ENCODE data around the gene IKBKE.
A peak's percentile ranks its signal among the peaks of the same experiment; 100 is the strongest.

Gene IKBKE

DNA sequence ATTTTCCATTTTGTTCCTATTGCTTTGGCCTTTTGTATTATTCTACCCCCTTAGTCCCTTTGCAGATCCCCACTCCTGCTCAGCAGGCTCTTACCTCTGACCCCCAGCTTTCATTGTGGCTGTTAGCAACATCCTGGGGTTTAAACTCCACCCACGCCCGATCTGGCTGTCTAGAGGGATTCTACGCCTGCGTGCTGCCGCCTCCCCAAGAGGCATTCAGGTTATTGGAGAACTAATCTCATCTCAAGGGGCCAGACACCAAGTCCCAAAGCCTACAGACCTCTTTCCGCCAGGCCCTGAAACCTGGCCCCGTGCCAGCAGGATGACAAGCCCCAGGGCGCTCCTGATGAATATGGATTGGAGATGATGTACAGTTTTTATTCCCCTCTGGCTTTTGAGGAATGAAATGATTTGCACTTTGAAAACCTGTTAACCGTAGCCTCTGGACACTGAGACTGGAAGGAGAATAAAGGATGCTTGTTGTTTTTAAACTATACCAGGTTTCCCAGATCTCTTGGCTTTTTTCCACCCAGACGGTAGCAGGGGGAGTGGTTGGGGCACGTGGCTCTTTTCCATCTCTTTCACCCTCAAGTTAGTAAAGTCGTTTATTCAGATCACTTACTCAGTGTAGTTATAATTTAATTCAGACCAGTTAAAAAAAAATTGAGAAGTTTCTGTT, 14.5 kb upstream of the IKBKE start:
- peak; percentile 71 to 99 (median 87) for DNase-seq

DNA sequence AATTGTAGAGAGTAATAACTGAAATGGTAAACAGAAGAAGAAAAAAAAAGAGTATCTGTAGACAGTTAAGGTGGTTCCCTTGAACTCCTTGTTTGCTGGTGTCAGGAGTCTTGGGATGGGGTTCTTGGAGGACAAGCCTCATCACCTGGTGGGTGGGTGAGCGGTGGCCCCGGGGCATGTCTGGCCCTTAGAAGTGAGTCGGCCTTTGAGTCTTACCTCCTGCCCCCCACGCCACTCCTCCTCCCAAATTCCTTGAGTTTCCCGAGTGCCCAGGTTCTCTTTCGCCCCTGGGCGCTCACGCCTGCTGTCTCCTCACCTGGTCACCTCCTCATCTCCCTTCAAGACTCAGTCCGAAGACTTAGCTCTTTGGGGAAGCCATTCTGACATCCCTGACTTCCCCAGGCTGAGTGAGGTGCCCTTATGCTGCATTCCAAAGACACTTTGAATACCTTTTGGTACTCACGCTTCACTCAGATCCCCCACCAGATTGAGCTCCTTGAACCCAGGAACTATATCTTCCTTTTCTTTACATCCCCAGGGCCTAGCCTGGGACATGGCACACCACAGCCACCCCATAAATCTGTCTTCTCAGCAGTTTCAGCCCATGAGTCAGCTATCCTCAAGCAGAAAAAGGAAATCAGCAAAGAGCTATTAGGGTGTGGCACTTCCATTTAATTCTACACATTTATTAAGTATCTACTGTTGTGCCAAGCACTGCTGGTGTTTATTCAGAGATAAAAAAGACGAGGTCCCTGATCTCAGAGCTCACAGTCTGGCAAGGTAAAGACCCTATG, 13.5 kb upstream of the IKBKE start:
- no peak for DNase-seq

DNA sequence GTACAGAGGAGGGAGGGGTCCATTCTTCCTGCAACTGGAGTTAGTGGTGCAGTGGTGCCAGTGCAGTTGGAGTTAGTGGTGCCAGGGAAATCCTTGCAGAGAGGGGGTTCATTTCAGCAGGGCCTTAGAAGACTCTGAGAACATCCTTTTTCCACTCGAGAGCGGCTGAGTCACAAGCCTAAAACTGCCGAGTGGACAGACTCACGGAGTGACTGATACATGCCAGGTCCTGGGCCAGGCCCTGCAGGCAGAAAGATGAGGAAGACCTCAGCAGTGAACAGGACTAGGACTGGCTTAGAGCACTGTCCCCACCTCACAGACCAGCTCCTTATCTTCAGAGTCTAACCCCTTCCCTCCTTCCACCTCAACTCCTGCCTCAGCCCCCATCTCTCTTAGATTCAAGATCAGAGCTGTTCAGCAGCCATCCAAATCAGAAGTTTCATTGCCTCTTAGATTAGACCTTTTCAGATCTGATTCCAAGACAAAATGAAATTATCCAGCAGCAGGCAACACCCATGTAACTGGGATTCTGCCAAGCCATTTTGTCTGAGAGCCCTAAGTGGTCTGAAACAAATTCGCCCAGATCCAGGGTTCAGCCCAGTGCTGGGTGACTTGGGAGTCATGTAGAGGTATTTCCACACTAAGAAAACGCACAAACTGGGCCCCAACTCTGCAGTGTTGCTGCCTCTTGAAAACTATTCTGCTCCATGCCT, 12.7 kb upstream of the IKBKE start:
- no peak for DNase-seq

DNA sequence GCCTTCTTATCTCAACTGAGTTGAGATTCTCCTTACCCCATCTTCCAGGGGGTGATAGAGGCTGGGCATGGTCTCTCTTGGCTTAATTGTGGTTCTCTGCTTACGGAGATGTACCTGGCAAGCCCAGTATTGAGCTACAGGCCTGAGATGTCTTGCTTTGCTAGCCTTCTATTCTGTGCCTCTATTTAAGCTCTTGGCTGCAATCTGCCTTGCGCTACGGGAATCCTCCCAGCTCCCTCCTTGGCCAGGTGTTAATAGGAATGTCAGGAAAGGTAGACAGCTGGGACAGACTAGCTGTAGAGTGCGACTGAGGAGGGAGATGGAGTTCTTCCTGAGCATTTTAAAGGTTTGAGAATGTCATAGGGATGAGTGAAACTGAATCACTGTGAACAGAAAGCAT, 10.6 kb upstream of the IKBKE start:
- no peak for DNase-seq

DNA sequence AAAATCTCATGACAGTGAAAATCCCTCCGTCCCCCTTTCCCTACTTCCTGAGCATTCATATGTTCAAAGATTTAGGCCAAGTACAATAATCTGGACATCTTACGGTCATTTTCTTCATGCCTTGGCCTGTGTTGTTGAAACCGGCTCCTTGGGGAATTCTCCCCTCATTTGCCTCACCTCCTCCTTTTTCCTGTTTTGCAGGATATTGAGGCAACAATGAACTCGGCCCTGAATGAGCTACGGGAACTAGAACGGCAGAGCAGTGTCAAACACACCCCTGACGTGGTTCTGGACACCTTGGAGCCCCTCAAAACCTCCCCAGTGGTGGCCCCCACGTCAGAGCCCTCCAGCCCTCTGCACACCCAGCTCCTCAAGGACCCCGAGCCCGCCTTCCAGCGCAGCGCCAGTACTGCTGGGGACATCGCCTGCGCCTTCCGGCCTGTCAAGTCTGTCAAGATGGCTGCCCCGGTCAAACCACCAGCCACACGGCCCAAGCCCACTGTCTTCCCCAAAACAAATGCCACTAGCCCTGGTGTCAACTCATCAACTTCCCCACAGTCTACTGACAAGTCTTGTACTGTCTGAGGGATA, 9.3 kb upstream of the IKBKE start:
- DNase-seq: no peak

DNA sequence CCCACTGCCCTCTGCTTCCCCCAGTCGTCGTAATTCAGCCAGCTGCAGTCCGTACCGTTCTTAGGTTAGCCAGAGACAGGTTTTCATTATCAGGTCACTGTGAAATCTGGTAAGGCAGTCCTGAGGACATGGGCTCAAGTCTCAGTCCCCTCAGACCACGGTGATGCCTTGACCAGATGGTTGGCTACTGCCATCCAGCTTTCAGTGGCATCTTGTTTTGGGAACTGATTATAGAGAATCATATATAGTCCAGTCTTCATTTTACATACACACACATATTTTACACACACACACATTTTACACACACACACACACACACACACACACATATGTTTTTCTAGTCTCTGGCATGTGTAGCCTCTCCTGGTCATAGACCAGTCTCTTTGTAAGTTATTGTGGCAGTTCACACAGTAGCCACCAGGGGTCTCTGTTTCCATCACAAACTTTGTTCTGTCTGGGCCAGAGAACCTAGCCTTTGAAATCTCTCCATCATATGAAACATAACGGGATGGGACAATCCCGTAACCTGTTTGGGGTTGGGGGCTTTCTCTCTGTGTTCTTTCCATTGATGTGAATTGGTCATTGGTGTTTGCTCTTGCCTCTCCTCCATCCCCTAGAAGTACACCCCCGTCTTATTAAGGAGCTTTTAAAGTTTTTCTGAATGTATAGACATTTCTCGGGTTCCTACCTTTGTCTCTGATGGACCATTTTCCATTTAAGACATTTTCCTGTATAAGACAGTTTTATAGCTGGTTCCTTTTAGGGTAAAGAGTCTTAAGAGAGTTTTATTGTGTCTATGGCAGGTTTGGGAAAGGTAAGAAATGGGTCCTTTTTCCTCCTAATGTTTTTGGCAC, 8.4 kb upstream of the IKBKE start:
- peak; percentile 54 to 93 (median 78) for DNase-seq

DNA sequence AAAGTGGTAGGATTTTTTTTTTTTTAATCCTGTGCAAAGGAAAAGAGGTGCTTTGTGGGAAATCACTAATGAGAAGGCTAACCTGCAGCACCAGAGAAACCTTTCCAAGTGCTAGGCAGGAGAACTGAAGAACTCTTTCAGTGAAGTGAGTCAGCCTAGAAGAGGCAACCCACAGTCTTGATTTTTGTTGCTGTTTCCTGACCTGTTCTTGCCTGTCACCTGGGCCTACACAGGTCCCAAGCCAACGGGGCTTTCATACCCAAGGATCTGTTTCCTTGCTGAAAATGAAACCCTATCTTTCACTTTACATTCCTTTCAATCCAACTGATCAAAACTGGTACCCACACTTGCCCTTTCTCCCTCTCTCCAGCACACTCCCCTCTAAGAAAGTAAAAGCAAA, 7.1 kb upstream of the IKBKE start:
- DNase-seq: no peak

DNA sequence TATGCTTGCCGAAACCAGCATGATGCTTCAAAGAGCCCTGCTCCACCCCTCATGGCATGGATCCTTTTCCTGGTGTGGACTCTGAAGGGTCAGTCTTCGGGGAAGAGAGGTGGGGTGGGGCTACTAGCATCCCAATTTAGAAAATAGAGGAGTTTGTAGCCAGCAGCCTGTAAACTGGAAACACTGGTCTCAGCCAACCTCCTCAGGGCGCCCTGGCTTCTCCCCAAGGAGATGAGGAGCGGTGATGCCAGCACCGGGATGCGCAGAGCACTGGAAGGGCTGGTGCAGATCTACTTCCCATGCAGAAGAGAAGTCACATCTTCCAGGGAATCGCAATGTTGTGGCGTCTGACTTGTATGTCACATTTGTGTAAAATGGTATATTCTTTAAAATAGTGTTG, 6.4 kb upstream of the IKBKE start:
- DNase-seq: no peak

DNA sequence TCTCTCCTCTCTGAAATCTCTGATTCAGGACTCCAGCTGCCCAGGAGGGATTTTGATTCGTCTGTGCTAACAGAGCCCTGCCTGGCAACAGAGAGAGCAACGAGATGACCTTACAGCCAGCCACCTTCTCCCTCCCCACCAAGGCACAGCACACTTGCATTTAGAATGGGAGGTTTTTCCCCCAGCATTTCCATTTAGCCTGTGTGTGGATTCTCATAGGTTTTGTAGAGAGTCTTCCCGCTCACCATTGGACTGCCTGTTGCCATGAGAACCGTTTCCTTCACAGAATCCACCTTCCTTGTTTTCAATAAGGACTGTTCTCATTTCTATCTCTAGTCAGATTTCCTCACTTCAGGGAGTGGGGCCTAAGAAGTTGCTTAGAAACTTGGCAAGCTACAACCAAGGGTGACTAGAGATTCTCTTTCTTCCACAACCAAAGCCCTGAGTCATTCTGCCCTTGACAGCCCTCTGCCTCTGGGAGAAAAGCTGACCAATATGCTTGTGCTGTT, 5.8 kb upstream of the IKBKE start:
- no peak for DNase-seq

DNA sequence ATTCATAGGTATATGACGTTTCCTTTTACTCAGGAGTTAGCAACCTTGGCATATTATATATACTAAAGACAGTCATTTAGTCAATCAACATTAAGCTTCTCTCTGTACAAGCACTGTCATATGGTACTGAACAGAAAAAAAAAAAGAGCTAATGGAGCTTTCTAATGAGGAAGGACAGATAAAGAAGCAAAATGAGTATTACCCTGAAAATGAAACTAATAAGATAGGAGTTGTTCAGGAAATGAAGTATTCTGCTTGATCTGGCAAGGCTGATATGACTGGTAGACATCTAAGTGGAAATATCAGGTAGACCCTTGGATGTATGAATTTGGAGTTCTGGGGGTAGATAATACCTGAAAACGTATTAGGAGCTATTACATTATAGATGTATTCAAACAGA, 4.3 kb upstream of the IKBKE start:
- DNase-seq: no peak

DNA sequence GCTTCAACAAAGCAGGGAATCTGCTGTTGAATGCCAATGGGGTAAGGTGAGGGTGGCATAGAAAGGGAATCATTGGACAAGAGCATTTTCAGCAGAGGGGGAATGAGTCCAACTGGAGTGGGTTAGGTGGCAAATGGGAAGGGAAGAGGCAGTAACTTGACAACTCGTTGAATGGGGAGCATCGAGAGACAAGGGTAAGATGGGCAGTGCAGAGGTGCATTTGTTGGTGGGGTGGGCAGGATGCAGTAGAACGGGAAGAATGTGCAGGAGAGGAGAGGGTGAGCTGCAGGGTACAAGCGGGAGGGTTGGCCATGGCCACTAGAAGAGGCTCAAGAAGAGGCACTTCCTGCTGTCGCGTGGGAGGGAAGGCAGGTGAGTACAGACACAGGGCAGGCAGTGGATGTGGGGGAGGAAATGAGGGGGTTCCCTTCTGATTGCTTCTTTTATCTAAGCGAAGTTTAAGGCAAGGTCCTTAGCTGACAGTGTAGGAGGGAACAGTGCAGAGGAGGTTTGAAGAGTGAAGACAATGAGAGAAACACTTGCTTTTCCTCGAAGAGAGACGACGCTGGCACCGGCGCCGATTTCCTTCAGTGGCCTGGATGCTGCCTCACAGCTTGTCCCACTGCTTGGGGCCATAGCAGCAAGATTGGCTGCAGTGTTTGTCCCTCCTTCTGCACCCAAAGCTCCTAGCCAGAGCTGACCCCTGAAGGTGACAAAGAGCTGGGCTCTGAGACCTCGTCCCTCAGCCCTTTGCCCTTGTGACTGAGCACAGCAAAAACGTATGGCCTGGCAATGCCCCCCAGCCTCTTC, 3.2 kb upstream of the IKBKE start:
- DNase-seq: no peak

DNA sequence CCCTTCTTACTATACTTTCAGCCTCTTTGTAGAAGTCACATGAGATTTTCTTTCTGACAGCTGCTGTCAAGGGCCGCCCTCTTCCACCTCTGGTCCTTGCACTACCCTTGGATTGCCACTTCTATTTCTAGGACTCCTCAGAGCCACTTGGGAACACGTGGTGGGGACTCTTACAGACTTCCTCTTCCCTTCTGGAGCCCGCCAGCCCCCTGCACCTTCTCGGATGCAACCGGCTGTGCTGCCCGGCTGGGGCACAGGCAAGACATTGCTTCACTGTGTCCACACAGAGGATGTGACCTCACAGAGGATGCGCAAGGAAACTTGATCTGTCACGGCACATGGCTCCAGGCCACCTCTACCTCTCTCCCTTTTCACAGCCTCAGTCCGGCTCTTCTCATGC, 2.4 kb upstream of the IKBKE start:
- peak in 1 of 3 experiments; percentile 77 for DNase-seq

DNA sequence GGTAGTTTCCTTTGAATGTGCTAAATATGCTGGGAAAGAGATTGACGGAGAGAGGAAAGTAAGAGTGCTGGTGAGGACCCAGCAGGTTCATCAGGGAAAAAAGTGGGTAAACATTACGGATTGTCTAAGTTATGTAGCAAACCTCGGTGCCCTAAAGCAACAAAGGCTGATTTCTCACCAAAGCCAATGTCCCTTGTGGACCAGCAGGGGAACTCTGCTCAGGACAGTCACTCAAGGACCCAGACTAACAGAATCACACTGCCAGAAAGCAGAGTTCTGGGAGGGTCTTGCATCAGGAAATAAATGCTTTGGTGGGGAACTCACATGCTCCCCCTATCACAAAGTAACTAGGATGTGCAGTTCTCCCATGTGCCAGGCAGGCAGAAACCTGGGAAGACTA, 1.7 kb upstream of the IKBKE start:
- no peak for DNase-seq

DNA sequence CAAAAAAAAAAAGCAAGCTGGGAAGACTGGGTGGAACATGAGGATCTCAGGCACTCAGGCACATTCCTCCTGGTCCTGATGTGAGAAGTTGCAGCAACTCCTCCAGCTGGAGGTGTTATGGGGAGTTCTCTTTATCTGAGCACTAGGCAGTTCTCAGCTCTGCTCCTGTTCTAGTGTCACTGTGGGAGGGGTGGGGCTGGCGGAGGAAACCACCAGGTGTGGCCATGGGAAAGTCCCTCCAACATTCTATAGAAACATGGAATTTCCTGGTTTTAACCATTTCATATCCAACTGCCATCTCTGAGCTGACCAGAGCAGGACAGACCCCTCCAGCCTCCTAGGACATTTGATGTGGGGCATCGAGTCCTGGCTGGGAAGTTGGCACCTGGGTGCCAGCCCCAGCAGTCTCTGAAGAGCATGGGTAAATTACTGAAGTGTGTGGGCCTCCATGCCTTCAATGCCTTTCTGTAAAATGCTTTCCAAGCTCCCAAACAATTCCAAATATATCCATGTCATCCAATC, 804 bp upstream of the IKBKE start:
- DNase-seq: no peak

DNA sequence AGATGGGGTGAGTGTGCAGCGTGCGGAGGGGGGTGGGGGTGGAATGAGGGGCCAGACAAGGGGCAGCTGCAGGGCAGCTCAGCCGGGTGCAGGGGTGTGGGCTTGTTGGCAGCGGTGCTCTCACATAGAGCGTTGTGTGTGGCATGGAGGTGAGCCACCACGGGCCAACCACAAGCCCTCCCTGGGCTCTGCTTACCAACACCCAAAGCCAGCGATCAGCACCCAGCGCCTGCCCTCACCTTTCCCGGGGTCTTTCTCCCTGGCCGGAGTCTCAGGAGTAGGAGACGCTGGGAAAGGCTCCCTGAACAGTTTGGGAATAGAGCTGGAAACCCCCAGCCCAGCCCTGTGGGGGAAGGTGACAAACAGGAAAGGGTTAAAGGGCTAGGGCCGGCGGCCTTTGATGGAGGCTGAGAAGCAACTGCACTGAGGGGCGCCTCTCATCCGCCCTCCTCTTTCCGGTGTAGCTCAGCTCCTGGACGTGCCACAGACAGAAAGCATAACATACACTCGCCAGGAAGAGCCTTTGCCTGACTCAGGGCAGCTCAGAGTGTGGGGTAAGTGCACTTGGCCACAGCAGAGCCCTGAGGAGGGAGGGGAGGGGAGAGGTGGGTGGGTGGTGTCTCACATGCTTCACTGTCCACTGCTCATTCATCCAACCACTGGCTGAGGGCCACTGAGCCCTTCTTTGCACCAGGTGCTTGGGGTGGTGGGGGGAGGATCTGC, 577 bp downstream of the IKBKE start:
- peak in 1 of 3 experiments; percentile 52 for DNase-seq

DNA sequence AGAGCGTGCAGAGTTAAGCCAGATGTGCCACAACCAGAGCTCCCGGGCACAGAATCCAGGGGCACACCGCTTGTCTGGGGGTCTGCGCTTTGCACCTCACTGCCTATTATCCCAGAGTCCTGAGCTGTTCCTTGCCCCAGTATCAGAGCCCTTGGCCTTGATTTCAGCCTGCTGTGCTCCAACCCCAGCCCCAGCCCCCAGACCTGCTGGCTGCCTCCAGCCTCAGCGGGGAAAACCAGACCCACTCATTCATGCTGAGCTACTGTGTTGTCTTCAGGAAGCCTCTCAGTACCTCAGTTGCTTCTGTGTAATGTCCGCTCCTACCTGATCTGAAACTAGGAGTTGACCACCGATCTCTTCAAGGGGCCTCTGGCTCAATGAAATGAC, 1.1 kb downstream of the IKBKE start:
- DNase-seq: no peak

DNA sequence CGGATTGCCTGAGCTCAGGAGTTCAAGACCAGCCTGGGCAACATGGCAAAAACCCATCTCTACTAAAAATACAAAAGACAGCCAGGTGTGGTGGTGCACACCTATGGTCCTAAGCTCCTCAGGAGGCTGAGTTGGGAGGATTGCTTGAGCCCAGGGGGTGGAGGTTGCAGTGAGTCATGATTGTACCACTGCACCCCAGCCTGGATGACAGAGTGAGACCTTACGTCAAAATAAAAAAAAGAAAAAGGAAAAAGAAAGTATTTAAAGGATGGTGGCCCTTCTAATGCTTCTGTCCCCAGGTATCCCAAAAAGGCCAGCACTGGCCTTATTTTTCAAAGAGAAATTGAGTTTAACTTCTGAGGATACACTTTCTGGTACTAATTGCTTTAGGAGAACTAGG, 1.7 kb downstream of the IKBKE start:
- DNase-seq: no peak

DNA sequence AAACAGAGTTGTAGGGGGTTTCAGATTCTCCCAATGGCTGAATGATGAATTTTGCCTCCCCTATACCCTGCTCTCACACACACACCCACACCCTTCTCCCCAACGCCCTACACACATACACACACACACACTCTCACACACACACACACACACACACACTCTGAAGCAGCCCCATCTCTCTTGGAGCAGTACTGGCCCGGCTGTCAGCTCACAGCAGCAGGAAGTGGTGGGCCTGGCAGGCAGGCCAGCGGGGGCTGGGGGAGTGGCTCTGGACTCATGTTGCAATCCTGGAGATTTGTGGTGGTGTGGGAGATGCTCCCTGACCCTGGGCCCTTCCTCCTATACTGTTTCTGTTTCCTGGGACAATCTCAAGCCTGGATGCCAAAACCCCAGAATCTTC, 2.2 kb downstream of the IKBKE start:
- no peak for DNase-seq

DNA sequence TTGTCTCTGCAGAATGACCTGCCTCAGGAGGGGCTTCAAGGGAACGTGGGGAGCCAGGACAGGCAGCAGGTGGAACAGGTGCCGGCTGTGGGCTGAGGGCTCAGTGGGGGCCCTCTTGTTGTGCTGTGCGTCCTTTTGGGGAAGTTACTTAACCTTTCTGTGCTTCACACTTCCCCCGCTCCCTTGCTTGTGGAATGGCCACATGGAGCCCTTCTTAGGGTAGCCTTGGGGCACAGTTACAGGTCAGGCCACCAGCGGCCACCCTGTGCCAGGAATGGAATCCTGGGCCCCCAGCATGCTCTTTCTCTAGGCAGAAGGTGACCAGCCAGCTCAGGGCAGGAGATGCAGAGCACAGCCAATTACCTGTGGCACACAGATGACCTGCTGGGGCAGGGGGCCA, 2.6 kb downstream of the IKBKE start:
- DNase-seq: no peak

DNA sequence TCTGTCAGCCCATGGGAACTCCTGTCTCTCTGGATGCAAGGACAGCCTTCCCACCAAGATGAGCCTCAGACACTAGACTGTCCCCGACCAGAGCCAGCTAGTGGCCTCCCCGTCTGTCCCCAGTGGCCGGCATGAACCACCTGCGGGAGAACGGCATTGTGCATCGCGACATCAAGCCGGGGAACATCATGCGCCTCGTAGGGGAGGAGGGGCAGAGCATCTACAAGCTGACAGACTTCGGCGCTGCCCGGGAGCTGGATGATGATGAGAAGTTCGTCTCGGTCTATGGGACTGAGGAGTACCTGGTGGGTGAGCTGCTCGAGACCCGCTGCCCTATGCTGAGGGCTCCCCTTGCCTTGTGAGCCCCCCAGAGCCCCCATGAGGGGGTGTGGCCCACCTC, 5.8 kb downstream of the IKBKE start:
- no peak for DNase-seq

DNA sequence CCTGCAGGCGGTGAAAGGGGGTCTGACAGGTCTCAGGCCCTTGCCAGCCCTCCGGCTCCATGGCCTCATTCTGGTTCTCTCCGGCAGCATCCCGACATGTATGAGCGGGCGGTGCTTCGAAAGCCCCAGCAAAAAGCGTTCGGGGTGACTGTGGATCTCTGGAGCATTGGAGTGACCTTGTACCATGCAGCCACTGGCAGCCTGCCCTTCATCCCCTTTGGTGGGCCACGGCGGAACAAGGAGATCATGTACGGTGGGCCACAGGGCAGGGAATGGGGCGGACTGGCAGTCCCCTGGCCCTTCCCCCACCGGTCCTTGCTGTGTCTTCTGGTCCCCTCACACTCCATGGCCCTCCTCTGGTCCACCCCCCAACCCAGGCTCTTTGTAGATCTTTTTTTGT, 6.3 kb downstream of the IKBKE start:
- no peak for DNase-seq

Data from NCI-H1417 (cell line).